ENCODE data around the gene ACE2. TPM values are rescaled to one million over a fixed set of nuclear protein-coding genes. Genes with fewer than 3 reads are reported as not detected.

The ACE2 gene
- total RNA-seq, 2 donors from 2014 or later = 6.2 to 17.5 TPM

GRCh38 chrX:15564981-15565579, 35.7 kb downstream of the ACE2 start:
- H3K27me3 ChIP-seq = no peaks in the 10 kb centered on the region
- no peak overlapping the region for H3K4me3 ChIP-seq
- no peaks in the 10 kb centered on the region for H3K9me3 ChIP-seq
- no peak overlapping the region for H3K27ac ChIP-seq
- TF ChIP-seq POLR2A (IDR thresholded peaks at IDR 0.05) = no peak
- peak in 6 of 7 experiments; percentile 22 to 74 (median 60) for TF ChIP-seq CTCF (IDR thresholded peaks at IDR 0.05)
- DNase-seq = peak; percentile 62 to 78 (median 72)
- H3K4me1 ChIP-seq = no peaks in the 10 kb centered on the region
- 0 to 7% methylated on average over 3 to 5 of the region's 5 CpGs for WGBS, 2 donors
- intact Hi-C loops (cut with DNase I) = no loop called here
- ATAC-seq = peak; percentile 86
- H3K36me3 ChIP-seq (replicated peaks in 1 of 2; ENCODE audit: insufficient read depth in 1 of 2, low read depth in 2 of 2) = no peaks in the 10 kb centered on the region

GRCh38 chrX:15563056-15563455, 37.7 kb downstream of the ACE2 start:
- Histone ChIP-seq H3K27me3 (no peaks in the 10 kb centered on the region), H3K36me3 (replicated peaks in 1 of 2; ENCODE audit: insufficient read depth in 1 of 2, low read depth in 2 of 2) (no peaks in the 10 kb centered on the region), H3K4me3 (no peak overlapping the region), H3K27ac (no peak overlapping the region), H3K4me1 (no peaks in the 10 kb centered on the region), H3K9me3 (no peaks in the 10 kb centered on the region)
- WGBS, 2 donors = 60 to 70% methylated on average over 7 of the region's 7 CpGs
- intact Hi-C loops (cut with DNase I) = no loop called here
- no peak for DNase-seq
- no peak for ATAC-seq
- no peak for TF ChIP-seq POLR2A (IDR thresholded peaks at IDR 0.05)
- no peak for TF ChIP-seq CTCF (IDR thresholded peaks at IDR 0.05)

GRCh38 chrX:15560924-15561323, 39.8 kb downstream of the ACE2 start:
- intact Hi-C loops (cut with DNase I) = no loop called here
- H3K9me3 ChIP-seq = no peaks in the 10 kb centered on the region
- ATAC-seq (no peak), DNase-seq (no peak)
- TF ChIP-seq POLR2A (IDR thresholded peaks at IDR 0.05) = no peak
- no peak for TF ChIP-seq CTCF (IDR thresholded peaks at IDR 0.05)
- H3K4me3 ChIP-seq = no peak overlapping the region
- WGBS, 2 donors = 81 to 86% methylated on average over 3 of the region's 3 CpGs
- no peaks in the 10 kb centered on the region for H3K27me3 ChIP-seq
- no peaks in the 10 kb centered on the region for H3K36me3 ChIP-seq (replicated peaks in 1 of 2; ENCODE audit: insufficient read depth in 1 of 2, low read depth in 2 of 2)
- no peak overlapping the region for H3K27ac ChIP-seq
- no peaks in the 10 kb centered on the region for H3K4me1 ChIP-seq

DNA sequence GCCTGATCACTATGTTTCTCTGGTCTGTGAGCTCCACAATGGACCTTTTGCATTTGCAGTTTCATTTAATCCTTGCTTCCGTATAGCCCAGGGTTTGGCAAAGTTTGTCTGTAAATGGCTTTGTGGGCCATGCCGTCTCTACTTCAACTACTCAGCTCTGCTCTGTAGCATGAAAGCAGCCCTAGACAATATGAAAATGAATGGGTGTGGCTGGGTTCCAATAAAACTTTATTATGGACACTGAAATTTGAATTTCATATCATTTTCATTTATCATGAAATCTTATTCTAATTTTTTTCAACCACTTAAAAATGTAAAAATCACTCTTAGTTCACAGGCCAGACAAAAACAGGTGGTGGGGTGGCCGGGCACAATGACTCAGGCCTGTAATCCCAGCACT, 41.5 kb downstream of the ACE2 start:
- DNase-seq (no peak), ATAC-seq (no peak)
- no peak for TF ChIP-seq CTCF (IDR thresholded peaks at IDR 0.05)
- no peak for TF ChIP-seq POLR2A (IDR thresholded peaks at IDR 0.05)
- Histone ChIP-seq H3K27me3 (no peaks in the 10 kb centered on the region), H3K4me1 (no peaks in the 10 kb centered on the region), H3K27ac (no peak overlapping the region), H3K36me3 (replicated peaks in 1 of 2; ENCODE audit: insufficient read depth in 1 of 2, low read depth in 2 of 2) (no peaks in the 10 kb centered on the region), H3K9me3 (no peaks in the 10 kb centered on the region), H3K4me3 (no peak overlapping the region)
- 90 to 94% methylated on average over 3 of the region's 3 CpGs for WGBS, 2 donors
- intact Hi-C loops (cut with DNase I) = no loop called here
